Neural cell (in vitro differentiated cells): ENCODE results near the gene PRDM4. TPM values are rescaled to one million over a fixed set of nuclear protein-coding genes. Genes with fewer than 3 reads are reported as not detected.

Experiments
- H2AFZ ChIP-seq: fragments of 200-600, 300-800 bp; sonication (generic), shearing (Covaris generic); 2 replicates; pipeline ENCODE4 v1.6.0; 2014; ENCODE audit warnings: low read depth, mild to moderate bottlenecking, antibody characterized with exemption, low read length, moderate library complexity
- H3F3A ChIP-seq: fragments of 200-600 bp; shearing (Covaris generic); 2 replicates; pipeline ENCODE4 v1.6.1; 2016; ENCODE audit warnings: mild to moderate bottlenecking, moderate library complexity, mixed read lengths, antibody characterized with exemption, low read length; ENCODE audit not compliant: insufficient read depth, poor library complexity, severe bottlenecking
- H3K27ac ChIP-seq: fragments of 200-600, 300-800 bp; sonication (generic), shearing (Covaris generic); 2 replicates; pipeline ENCODE4 v1.5.1; 2014; ENCODE audit warnings: mild to moderate bottlenecking, low read length, moderate library complexity
- H3K27me3 ChIP-seq: fragments of 300-800, 200-600 bp; sonication (generic), shearing (Covaris generic); 2 replicates; pipeline ENCODE4 v1.6.0; 2014; ENCODE audit warnings: mild to moderate bottlenecking, low read depth, low read length, moderate library complexity; ENCODE audit not compliant: insufficient read depth
- H3K36me3 ChIP-seq: fragments of 300-800, 200-600 bp; sonication (generic), shearing (Covaris generic); 2 replicates; pipeline ENCODE4 v1.5.1; 2014; ENCODE audit warnings: mild to moderate bottlenecking, antibody characterized with exemption, low read length, moderate library complexity; ENCODE audit not compliant: insufficient read depth
- H3K4me2 ChIP-seq: fragments of 300-800, 200-600 bp; sonication (generic), shearing (Covaris generic); 2 replicates; pipeline ENCODE4 v1.6.0; 2014; ENCODE audit warnings: mild to moderate bottlenecking, low read length
- H3K4me3 ChIP-seq: fragments of 300-800, 200-600 bp; sonication (generic), shearing (Covaris generic); 2 replicates; pipeline ENCODE4 v1.5.1; 2014; ENCODE audit warnings: mild to moderate bottlenecking, low read length, moderate library complexity
- H3K79me2 ChIP-seq: fragments of 200-600 bp; shearing (Covaris generic); replicated peaks from 2 replicates; pipeline ENCODE4 v1.6.0; 2014; ENCODE audit warnings: mild to moderate bottlenecking, low read length, moderate library complexity; ENCODE audit not compliant: insufficient read depth
- H3K9ac ChIP-seq: fragments of 300-800, 200-600 bp; sonication (generic), shearing (Covaris generic); 2 replicates; pipeline ENCODE4 v1.6.1; 2016; ENCODE audit warnings: mild to moderate bottlenecking, low read length, mixed read lengths
- H3K9me2 ChIP-seq: fragments of 200-600 bp; shearing (Covaris generic); 2 replicates; pipeline ENCODE4 v1.6.1; 2016; ENCODE audit warnings: mild to moderate bottlenecking, low read length, mixed read lengths; ENCODE audit not compliant: insufficient read depth
- H3K9me3 ChIP-seq: fragments of 200-600, 300-800 bp; sonication (generic), shearing (Covaris generic); 2 replicates; pipeline ENCODE4 v1.6.1; 2016; ENCODE audit warnings: mild to moderate bottlenecking, mixed run types, low read length, moderate library complexity, mixed read lengths
- H4K20me1 ChIP-seq: fragments of 200-600 bp; shearing (Covaris generic); 2 replicates; pipeline ENCODE4 v1.6.1; 2016; ENCODE audit warnings: mild to moderate bottlenecking, mixed run types; ENCODE audit not compliant: insufficient read depth
- CTCF ChIP-seq: fragments of 450-650 bp; IDR thresholded peaks from 2 replicates; pipeline ENCODE4 v1.5.1; 2014; ENCODE audit warnings: antibody characterized with exemption, mild to moderate bottlenecking, moderate library complexity; ENCODE audit not compliant: poor library complexity, severe bottlenecking
- EP300 ChIP-seq: fragments of 450-650 bp; conservative IDR thresholded peaks from 2 replicates; pipeline ENCODE4 v1.6.1; 2014; ENCODE audit warnings: antibody characterized with exemption, mild to moderate bottlenecking, moderate library complexity; ENCODE audit not compliant: poor library complexity, severe bottlenecking
- EZH2 ChIP-seq: fragments of 200-600, 300-800 bp; shearing (Covaris generic), sonication (generic); IDR thresholded peaks from 2 replicates; pipeline ENCODE4 v1.6.1; 2014; ENCODE audit warnings: antibody characterized with exemption, low read length, borderline replicate concordance, mild to moderate bottlenecking; ENCODE audit not compliant: insufficient read depth, poor library complexity, severe bottlenecking
- MXI1 ChIP-seq: fragments of 450-650 bp; conservative IDR thresholded peaks from 2 replicates; pipeline ENCODE4 v1.6.1; 2014; ENCODE audit warnings: antibody characterized with exemption, mild to moderate bottlenecking; ENCODE audit not compliant: poor library complexity, severe bottlenecking
- POLR2AphosphoS5 ChIP-seq: IDR thresholded peaks from 2 replicates; pipeline ENCODE4 v1.6.1; 2012
- RAD21 ChIP-seq: fragments of 450-650 bp; conservative IDR thresholded peaks from 2 replicates; pipeline ENCODE4 v1.6.1; 2014; ENCODE audit warnings: antibody characterized with exemption, mild to moderate bottlenecking, moderate library complexity
- REST ChIP-seq: IDR thresholded peaks from 2 replicates; pipeline ENCODE4 v1.6.1; 2012; ENCODE audit warnings: borderline replicate concordance
- SMC3 ChIP-seq: fragments of 450-650 bp; conservative IDR thresholded peaks from 2 replicates; pipeline ENCODE4 v1.6.1; 2014; ENCODE audit warnings: antibody characterized with exemption, mild to moderate bottlenecking, moderate library complexity; ENCODE audit not compliant: poor library complexity
- TAF1 ChIP-seq: IDR thresholded peaks from 2 replicates; pipeline ENCODE4 v1.6.1; 2012; ENCODE audit warnings: low read depth
- polyA minus RNA-seq: library from RNA; depleted of rRNA, polyadenylated mRNA; stranded (reverse); fragments of >200 nt; gene quantifications from 2 replicates; pipeline ENCODE4 v1.2.3, GENCODE V29; 2014
- polyA plus RNA-seq: library from polyadenylated mRNA; depleted of rRNA; stranded (reverse); fragments of >200 nt; gene quantifications from 2 replicates; pipeline ENCODE4 v1.2.3, GENCODE V29; 2014

PRDM4 gene
- 46.0 and 51.1 TPM in 2 replicates for polyA plus RNA-seq
- 51.6 and 54.4 TPM in 2 replicates for polyA minus RNA-seq

- TF ChIP-seq REST = no peak
- TF ChIP-seq TAF1 = peak; percentile 8
- TF ChIP-seq EP300 = peak; percentile 72
- TF ChIP-seq POLR2AphosphoS5 = peak; percentile 81
- peak; percentile 69 for TF ChIP-seq SMC3
- peak; percentile 88 for TF ChIP-seq MXI1
- no peak for TF ChIP-seq EZH2
- TF ChIP-seq CTCF = peak; percentile 74
- peak; percentile 79 for TF ChIP-seq RAD21
- H4K20me1 ChIP-seq = no peaks in the 10 kb centered on the region
- peak within 1 kb of the TSS; percentile 91 for H3K4me2 ChIP-seq
- no peaks in the 10 kb centered on the region for H3K9me3 ChIP-seq
- H3K9ac ChIP-seq = peak within 1 kb of the TSS; percentile 83
- H3K79me2 ChIP-seq = peaks cover 38% of the 10 kb centered on the region
- no peaks in the 10 kb centered on the region for H3F3A ChIP-seq
- H2AFZ ChIP-seq = peak within 1 kb of the TSS; percentile 85
- H3K27ac ChIP-seq = peak within 1 kb of the TSS; percentile 83
- H3K4me3 ChIP-seq = peak within 1 kb of the TSS; percentile 73
- H3K27me3 ChIP-seq = no peaks in the 10 kb centered on the region
- H3K9me2 ChIP-seq = no peaks in the 10 kb centered on the region
- H3K36me3 ChIP-seq = no peaks in the 10 kb centered on the region
Observed at GRCh38 chr12:107760809-107761501, at the start of gene PRDM4. Gene PRDM4 (minus strand): TSS chr12:107761137. CDS start chr12:107760515, 622 bp downstream.

- no peak overlapping the region for H3K9ac ChIP-seq
- H2AFZ ChIP-seq = no peak overlapping the region
- H3K79me2 ChIP-seq = no peaks in the 10 kb centered on the region
- H3K27ac ChIP-seq = no peak overlapping the region
- H3K9me3 ChIP-seq = no peaks in the 10 kb centered on the region
- H4K20me1 ChIP-seq = no peaks in the 10 kb centered on the region
- no peak overlapping the region for H3K4me2 ChIP-seq
- TF ChIP-seq REST = no peak
- no peak for TF ChIP-seq EP300
- no peak for TF ChIP-seq POLR2AphosphoS5
- TF ChIP-seq TAF1 = no peak
- no peak for TF ChIP-seq MXI1
- no peak for TF ChIP-seq SMC3
- TF ChIP-seq CTCF = no peak
- no peak for TF ChIP-seq RAD21
- no peak for TF ChIP-seq EZH2
- H3K4me3 ChIP-seq = no peak overlapping the region
- no peaks in the 10 kb centered on the region for H3K27me3 ChIP-seq
- H3K9me2 ChIP-seq = no peaks in the 10 kb centered on the region
- no peaks in the 10 kb centered on the region for H3K36me3 ChIP-seq
- no peaks in the 10 kb centered on the region for H3F3A ChIP-seq
Observed at GRCh38 chr12:107807471-107808150, 46.7 kb upstream of the PRDM4 start.
